H9 (cell line): ENCODE measurements around the gene TEX261. TPM values are rescaled to one million over a fixed set of nuclear protein-coding genes. Genes with fewer than 3 reads are reported as not detected.

ENCODE experiments used
- DNase-seq: peaks from one replicate; pipeline ENCODE4 v3.0.0-alpha.2; 2017
- H2AFZ ChIP-seq: one replicate; pipeline ENCODE4 v1.6.1; 2013; ENCODE audit warnings: mild to moderate bottlenecking, low read length, control low read depth, moderate library complexity
- H2AK5ac ChIP-seq: 2 replicates; pipeline ENCODE4 v1.6.1; 2013; ENCODE audit warnings: low read length, control low read depth, mixed read lengths; ENCODE audit not compliant: insufficient read length
- H2BK120ac ChIP-seq: one replicate; pipeline ENCODE4 v1.6.1; 2013; ENCODE audit warnings: low read depth, mild to moderate bottlenecking, low read length, control low read depth, inconsistent platforms; ENCODE audit not compliant: poor library complexity, severe bottlenecking
- H2BK12ac ChIP-seq: 2 replicates; pipeline ENCODE4 v1.6.1; 2013; ENCODE audit warnings: low read length, control low read depth, mixed read lengths, low read depth; ENCODE audit not compliant: insufficient read length
- H2BK15ac ChIP-seq: 2 replicates; pipeline ENCODE4 v1.6.1; 2013; ENCODE audit warnings: low read depth, low read length, control low read depth
- H2BK20ac ChIP-seq: one replicate; pipeline ENCODE4 v1.6.1; 2013; ENCODE audit warnings: low read depth, mild to moderate bottlenecking, low read length, control low read depth, inconsistent platforms; ENCODE audit not compliant: poor library complexity, severe bottlenecking
- H2BK5ac ChIP-seq: 2 replicates; pipeline ENCODE4 v1.6.1; 2013; ENCODE audit warnings: low read length, control low read depth, mixed read lengths; ENCODE audit not compliant: insufficient read length
- H3K14ac ChIP-seq: 2 replicates; pipeline ENCODE4 v1.6.1; 2013; ENCODE audit warnings: low read length, control low read depth; ENCODE audit not compliant: insufficient read depth
- H3K18ac ChIP-seq: 2 replicates; pipeline ENCODE4 v1.6.1; 2013; ENCODE audit warnings: low read depth, mild to moderate bottlenecking, mixed read lengths, low read length, control low read depth; ENCODE audit not compliant: insufficient read length
- H3K23ac ChIP-seq: 2 replicates; pipeline ENCODE4 v1.6.1; 2013; ENCODE audit warnings: low read length, control low read depth, mixed read lengths, low read depth; ENCODE audit not compliant: insufficient read length
- H3K23me2 ChIP-seq: 2 replicates; pipeline ENCODE4 v1.6.1; 2013; ENCODE audit warnings: low read depth, mild to moderate bottlenecking, mixed read lengths, low read length, control low read depth; ENCODE audit not compliant: insufficient read length, poor library complexity, severe bottlenecking
- H3K27ac ChIP-seq: 2 replicates; pipeline ENCODE4 v1.5.1; 2013; ENCODE audit warnings: low read length, control low read depth, mixed read lengths, low read depth; ENCODE audit not compliant: insufficient read length
- H3K27me3 ChIP-seq: 2 replicates; pipeline ENCODE4 v1.6.1; 2013; ENCODE audit warnings: low read length, control low read depth, inconsistent platforms; ENCODE audit not compliant: insufficient read depth
- H3K4ac ChIP-seq: 2 replicates; pipeline ENCODE4 v1.6.1; 2013; ENCODE audit warnings: low read depth, mild to moderate bottlenecking, control low read depth, inconsistent platforms, low read length, moderate library complexity
- H3K4me1 ChIP-seq: 2 replicates; pipeline ENCODE4 v1.6.1; 2013; ENCODE audit warnings: low read length, control low read depth, inconsistent platforms; ENCODE audit not compliant: insufficient read depth
- H3K4me2 ChIP-seq: 2 replicates; pipeline ENCODE4 v1.6.1; 2013; ENCODE audit warnings: low read length, control low read depth, mixed read lengths; ENCODE audit not compliant: insufficient read length, insufficient read depth
- H3K56ac ChIP-seq: 2 replicates; pipeline ENCODE4 v1.6.1; 2013; ENCODE audit warnings: low read depth, mild to moderate bottlenecking, mixed read lengths, low read length, control low read depth; ENCODE audit not compliant: insufficient read length
- H3K79me1 ChIP-seq: 2 replicates; pipeline ENCODE4 v1.6.1; 2013; ENCODE audit warnings: low read depth, mild to moderate bottlenecking, moderate library complexity, low read length, control low read depth, inconsistent platforms; ENCODE audit not compliant: insufficient read depth, poor library complexity, severe bottlenecking
- H3K79me2 ChIP-seq: 2 replicates; pipeline ENCODE4 v1.6.1; 2013; ENCODE audit warnings: low read length, control low read depth, inconsistent platforms; ENCODE audit not compliant: insufficient read depth
- H3K9ac ChIP-seq: 2 replicates; pipeline ENCODE4 v1.6.1; 2013; ENCODE audit warnings: low read length, control low read depth, mixed read lengths; ENCODE audit not compliant: insufficient read length; ENCODE audit errors: extremely low read depth
- H3K9me3 ChIP-seq: one replicate; pipeline ENCODE4 v1.6.1; 2013; ENCODE audit warnings: low read depth, low read length, inconsistent platforms; ENCODE audit not compliant: control insufficient read depth
- H3T11ph ChIP-seq: one replicate; pipeline ENCODE4 v1.6.1; 2013; ENCODE audit warnings: mild to moderate bottlenecking, low read length, control low read depth, inconsistent platforms
- H4K20me1 ChIP-seq: one replicate; pipeline ENCODE4 v1.6.1; 2013; ENCODE audit not compliant: control insufficient read depth, insufficient read length, insufficient read depth
- H4K5ac ChIP-seq: 2 replicates; pipeline ENCODE4 v1.6.1; 2013; ENCODE audit warnings: low read depth, mild to moderate bottlenecking, mixed read lengths, low read length, control low read depth; ENCODE audit not compliant: insufficient read length
- H4K8ac ChIP-seq: replicated peaks from 2 replicates; pipeline ENCODE4 v1.6.1; 2013; ENCODE audit warnings: low read length, control low read depth, mixed read lengths, low read depth; ENCODE audit not compliant: insufficient read length
- H4K91ac ChIP-seq: 2 replicates; pipeline ENCODE4 v1.6.1; 2013; ENCODE audit warnings: low read depth, mild to moderate bottlenecking, moderate library complexity, mixed read lengths, low read length, control low read depth; ENCODE audit not compliant: insufficient read length
- H3K27ac Mint-ChIP-seq, 3 experiments: 2 replicates in 2 of 3; 3 replicates in 1 of 3; pipeline ENCODE4 v1.8.0; 2020 to 2021; ENCODE audit warnings: mixed read lengths in 3 of 3, mild to moderate bottlenecking in 1 of 3, moderate library complexity in 1 of 3
- H3K27me3 Mint-ChIP-seq: 2 replicates; pipeline ENCODE4 v1.8.0; 2021; ENCODE audit warnings: low read depth, mild to moderate bottlenecking, moderate library complexity, mixed read lengths
- H3K36me3 Mint-ChIP-seq, 3 experiments: 2 replicates in 2 of 3; 3 replicates in 1 of 3; pipeline ENCODE4 v1.8.0; 2020 to 2021; ENCODE audit warnings: low read depth in 3 of 3, mixed read lengths in 3 of 3; ENCODE audit not compliant: insufficient read depth in 1 of 3
- H3K4me1 Mint-ChIP-seq, 2 experiments: 2 replicates each; pipeline ENCODE4 v1.8.0; 2020; ENCODE audit warnings: mixed read lengths in 2 of 2
- H3K4me3 Mint-ChIP-seq, 2 experiments: 2 replicates in 1 of 2; 3 replicates in 1 of 2; pipeline ENCODE4 v1.8.0; 2020 to 2021; ENCODE audit warnings: mild to moderate bottlenecking in 2 of 2, mixed read lengths in 2 of 2, moderate library complexity in 1 of 2
- H3K9me3 Mint-ChIP-seq, 2 experiments: 2 replicates in 1 of 2; 3 replicates in 1 of 2; pipeline ENCODE4 v1.8.0; 2020; ENCODE audit warnings: mild to moderate bottlenecking in 2 of 2, mixed read lengths in 2 of 2, moderate library complexity in 1 of 2
- WGBS: extraction: QIAGEN DNeasy Blood & Tissue Kit; methylation state at CpG from one replicate; pipeline ENCODE4 v1.1.7; 2013; ENCODE audit warnings: missing lambda C conversion rate, low lambda C conversion rate, mixed read lengths; ENCODE audit not compliant: insufficient read length; ENCODE audit errors: extremely low coverage; 5-methylcytosine and 5-hydroxymethylcytosine counted together
- total RNA-seq: library from RNA; stranded (reverse); gene quantifications from 2 replicates; pipeline ENCODE4 v1.2.1, GENCODE V29; 2021
- TF ChIP-seq, protein P1 (sequence below): fragments of 200-600 bp; sonication (generic); conservative IDR thresholded peaks from 3 replicates; pipeline ENCODE4 v1.8.0; 2021; ENCODE audit warnings: antibody characterized with exemption, mild to moderate bottlenecking

TEX261 gene
- total RNA-seq, 1 experiment from 2014 or later, result 19.2 TPM

DNA sequence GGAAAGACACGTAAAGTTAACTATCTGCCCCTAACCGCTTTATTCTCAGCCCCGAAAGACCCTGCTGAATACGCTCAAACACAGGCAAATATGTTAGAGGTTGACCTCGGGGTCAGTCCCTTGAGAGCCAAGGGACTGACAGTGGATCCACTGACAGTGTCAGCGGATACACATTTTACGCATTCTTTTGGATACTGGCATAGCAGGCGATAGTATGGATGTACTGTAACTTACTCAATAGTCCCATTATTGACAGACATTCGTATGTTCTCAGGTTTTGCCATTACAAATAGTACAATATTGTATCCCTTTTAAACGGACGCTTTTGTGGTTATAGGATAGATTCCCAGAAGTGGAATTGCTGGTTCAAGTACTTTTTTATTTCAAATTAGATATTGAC, 45.6 kb downstream of the TEX261 start:
- TF ChIP-seq, protein P1, sequence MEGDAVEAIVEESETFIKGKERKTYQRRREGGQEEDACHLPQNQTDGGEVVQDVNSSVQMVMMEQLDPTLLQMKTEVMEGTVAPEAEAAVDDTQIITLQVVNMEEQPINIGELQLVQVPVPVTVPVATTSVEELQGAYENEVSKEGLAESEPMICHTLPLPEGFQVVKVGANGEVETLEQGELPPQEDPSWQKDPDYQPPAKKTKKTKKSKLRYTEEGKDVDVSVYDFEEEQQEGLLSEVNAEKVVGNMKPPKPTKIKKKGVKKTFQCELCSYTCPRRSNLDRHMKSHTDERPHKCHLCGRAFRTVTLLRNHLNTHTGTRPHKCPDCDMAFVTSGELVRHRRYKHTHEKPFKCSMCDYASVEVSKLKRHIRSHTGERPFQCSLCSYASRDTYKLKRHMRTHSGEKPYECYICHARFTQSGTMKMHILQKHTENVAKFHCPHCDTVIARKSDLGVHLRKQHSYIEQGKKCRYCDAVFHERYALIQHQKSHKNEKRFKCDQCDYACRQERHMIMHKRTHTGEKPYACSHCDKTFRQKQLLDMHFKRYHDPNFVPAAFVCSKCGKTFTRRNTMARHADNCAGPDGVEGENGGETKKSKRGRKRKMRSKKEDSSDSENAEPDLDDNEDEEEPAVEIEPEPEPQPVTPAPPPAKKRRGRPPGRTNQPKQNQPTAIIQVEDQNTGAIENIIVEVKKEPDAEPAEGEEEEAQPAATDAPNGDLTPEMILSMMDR, result no peak
- H3K4me2 ChIP-seq, result no peak overlapping the region
- H3K4me1 ChIP-seq, result no peaks in the 10 kb centered on the region
- Mint-ChIP-seq H3K9me3 (no peaks in the 10 kb centered on the region; a peak in 1 of 5 replicates), H3K27me3 (peaks cover 87% of the 10 kb centered on the region), H3K4me1 (peaks cover 13 to 16% of the 10 kb centered on the region in 2 experiments), H3K27ac (no peak overlapping the region), H3K36me3 (no peaks in the 10 kb centered on the region; a peak in 1 of 7 replicates), H3K4me3 (no peak overlapping the region; a peak in 1 of 5 replicates)
- no peak overlapping the region for H3K27ac ChIP-seq
- no peak overlapping the region for H2AK5ac ChIP-seq
- H3K4ac ChIP-seq, result no peak overlapping the region
- H3K79me1 ChIP-seq, result no peaks in the 10 kb centered on the region
- no peak overlapping the region for H3T11ph ChIP-seq
- H3K23ac ChIP-seq, result no peak overlapping the region
- H3K56ac ChIP-seq, result no peak overlapping the region
- H3K9ac ChIP-seq, result no peak overlapping the region
- DNase-seq, result no peak
- no peak overlapping the region for H2BK120ac ChIP-seq
- H3K27me3 ChIP-seq, result peaks cover 12% of the 10 kb centered on the region; the same call in 1 of the 2 replicates
- no peaks in the 10 kb centered on the region for H4K20me1 ChIP-seq
- H3K18ac ChIP-seq, result no peak overlapping the region
- no CpG with 5 or more reads among the region's 11 CpGs for WGBS
- no peak overlapping the region for H2BK12ac ChIP-seq
- no peak overlapping the region for H4K5ac ChIP-seq
- H2BK15ac ChIP-seq, result no peak overlapping the region
- no peak overlapping the region for H3K14ac ChIP-seq
- no peaks in the 10 kb centered on the region for H3K23me2 ChIP-seq
- no peak overlapping the region for H4K91ac ChIP-seq
- H4K8ac ChIP-seq, result no peak overlapping the region
- H2BK5ac ChIP-seq, result no peak overlapping the region
- H2BK20ac ChIP-seq, result no peak overlapping the region
- H3K79me2 ChIP-seq, result no peaks in the 10 kb centered on the region
- no peak overlapping the region for H2AFZ ChIP-seq
- H3K9me3 ChIP-seq, result no peaks in the 10 kb centered on the region
